Measurements from ENCODE around the gene SYCE3.

Gene SYCE3

DNA sequence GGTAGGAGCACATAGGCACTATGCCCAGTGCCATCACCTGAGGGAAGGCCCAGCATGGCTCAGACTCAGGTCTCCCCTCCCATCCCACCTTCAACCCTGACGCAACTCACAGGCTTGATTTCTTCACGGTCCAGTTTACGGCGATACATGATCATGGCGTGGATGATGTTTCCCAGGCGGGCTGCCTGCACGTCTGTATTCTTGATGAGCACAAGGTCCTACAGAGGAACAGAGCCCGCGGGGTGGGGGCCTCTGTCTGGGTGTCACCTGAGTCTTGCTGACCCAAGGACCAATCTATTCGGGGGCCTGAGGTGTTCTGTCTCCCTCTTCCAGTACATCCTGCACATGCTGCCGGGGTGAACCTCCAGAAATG lies 11.7 kb upstream of the SYCE3 start:
- no peak for DNase-seq

DNA sequence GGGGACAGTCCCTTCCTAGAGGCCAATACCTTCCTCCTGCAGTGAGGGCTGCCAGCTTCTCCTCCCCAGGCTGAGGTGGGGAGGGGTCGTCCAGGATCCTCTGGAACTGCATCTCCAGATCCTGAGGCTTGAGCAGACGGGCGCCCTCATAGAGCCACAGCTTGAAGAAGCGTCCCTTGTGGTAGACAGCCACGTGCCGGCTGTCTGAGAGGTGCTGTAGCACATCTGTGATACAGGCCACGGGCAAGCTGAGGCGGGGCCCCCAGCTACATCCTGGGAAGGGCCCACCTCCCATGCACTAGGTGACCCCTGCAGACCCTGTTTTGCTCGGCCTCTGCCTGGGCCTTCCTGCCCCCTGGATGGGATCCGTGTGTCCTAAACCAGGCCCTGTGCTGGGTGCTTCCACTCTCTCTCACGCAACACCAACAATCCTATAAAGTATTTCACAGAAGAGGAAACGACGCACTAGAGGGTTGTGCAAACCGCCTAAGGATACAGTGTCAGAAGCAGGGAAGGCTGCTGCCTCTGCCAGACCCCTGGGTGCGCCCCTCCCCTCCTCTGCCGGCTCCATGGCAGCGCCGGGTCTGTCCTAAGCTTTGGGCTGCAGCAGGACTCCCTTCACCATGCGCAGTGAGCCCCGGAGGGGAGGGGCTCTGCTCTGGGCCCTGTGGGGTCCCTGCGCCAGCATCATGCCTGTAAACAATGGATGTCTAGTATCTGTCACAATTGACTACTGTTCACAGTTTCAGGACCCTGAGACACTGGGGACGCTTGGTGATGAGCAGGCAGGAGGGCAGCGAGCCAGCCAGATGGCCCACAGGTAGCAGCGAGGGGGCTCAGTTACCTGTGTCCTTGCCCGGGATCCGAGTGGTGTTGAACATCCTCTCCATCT lies 11.0 kb upstream of the SYCE3 start:
- no peak for DNase-seq

DNA sequence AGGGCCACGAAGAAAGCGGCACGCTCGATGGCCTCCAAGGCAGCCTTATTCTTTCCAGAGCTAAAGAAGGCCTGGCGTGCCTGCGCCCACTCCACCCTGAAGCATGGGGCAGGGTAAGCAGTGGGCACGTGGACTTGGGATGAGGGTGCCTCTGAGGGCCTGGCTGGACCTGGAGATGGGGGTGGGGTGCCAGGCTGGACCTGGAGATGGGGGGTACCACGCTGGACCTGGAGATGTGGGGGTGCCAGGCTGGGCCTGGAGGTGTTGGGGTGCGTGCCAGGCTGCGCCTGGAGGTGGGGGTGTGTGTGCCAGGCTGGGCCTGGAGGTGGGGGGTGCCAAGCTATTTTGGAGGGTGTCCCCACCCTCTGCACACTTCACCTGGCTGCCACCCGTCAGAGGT lies 10.2 kb upstream of the SYCE3 start:
- DNase-seq, result no peak

DNA sequence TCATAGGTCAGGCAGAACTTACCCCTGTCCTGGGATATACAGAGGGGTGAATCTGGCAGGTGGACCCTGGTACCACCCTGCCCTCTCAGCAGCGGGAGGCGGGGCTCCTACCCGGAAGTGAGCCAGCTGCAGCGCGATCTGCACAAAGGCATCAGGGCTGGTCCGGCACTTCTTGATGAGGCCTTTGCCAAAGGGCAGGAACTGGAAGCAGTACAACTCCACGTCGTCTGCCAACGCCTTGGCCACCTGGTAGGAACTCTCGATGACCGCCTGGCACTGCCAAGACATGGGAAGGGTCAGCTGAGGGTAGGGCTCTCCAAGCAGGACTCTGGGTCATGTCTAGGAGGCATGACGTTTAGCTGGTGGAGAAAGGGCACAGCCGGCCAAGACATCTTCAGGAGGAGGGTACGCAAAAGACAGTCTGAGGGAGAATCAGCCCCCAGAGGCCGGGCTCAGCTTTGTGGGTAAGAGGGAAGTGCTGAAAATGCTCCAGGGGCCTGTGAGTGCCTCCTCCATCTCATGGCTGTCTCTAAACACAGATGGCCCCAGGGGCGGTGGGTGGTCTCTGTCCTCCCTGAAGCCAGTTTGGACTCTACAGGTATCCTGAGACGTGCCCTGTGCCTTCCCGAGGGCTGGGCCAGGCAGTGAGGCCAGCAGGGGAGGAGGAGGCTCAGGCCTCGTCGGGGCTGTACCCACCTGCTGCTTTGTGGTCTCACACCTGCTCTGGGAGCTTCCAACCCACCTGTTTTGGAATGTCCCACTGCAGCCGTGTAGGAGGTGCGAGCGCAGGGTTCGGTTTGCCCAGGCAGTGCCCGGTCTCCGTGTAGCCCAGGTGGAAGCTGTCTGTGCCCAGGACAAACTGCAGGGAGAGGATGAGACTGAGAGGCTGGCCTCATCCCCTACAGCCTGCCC lies 8.8 kb upstream of the SYCE3 start:
- no peak for DNase-seq

DNA sequence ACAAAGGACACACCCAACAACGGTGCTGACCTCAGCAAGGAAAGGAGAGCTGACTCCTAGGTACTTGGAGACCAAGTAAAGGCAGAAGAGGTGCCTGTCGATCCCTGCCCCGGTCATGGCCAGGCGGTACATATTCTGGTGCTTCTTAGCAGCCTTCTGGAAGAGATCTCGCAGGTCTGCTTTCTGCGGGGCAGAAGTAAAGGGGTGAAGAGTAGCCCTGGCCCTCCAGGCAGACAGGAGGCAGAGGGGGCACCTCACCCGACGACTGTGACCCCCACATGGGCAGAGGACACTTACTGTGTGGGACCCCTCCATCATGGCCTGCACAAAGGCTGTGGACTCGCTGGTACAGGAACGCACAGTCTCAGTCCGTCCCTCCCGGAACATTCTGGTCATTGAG lies 8.1 kb upstream of the SYCE3 start:
- no peak for DNase-seq

DNA sequence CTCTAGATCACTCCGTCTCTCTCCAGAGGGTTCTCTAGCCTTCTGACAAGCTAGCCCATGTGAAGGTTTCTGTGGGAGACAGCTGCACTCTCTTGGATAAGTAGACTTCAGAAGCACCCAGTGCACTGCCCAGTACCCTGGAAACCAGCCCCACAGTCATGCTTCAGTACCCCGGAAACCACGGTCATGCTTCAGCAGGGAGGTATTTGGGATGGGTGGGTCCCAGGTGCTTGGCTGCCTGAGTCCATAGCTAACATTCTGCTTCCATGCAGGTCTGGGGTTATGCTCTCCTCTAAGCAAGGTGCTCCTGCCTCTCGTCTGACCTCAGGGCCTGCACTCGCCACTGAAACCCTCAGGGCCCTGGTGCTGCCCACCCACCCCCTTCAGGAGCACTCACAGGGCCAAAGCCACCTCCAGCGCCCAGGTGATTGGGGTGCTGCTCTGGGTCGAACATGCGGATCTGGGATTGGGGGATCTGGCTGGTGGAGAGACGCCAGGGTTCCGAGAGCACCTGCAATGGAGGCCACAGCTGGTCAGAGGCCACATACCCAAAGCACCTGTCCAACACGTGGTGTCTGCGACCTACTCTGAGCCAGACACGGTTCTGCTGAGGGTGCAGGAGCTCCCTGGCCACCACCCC lies 7.3 kb upstream of the SYCE3 start:
- DNase-seq, result no peak

DNA sequence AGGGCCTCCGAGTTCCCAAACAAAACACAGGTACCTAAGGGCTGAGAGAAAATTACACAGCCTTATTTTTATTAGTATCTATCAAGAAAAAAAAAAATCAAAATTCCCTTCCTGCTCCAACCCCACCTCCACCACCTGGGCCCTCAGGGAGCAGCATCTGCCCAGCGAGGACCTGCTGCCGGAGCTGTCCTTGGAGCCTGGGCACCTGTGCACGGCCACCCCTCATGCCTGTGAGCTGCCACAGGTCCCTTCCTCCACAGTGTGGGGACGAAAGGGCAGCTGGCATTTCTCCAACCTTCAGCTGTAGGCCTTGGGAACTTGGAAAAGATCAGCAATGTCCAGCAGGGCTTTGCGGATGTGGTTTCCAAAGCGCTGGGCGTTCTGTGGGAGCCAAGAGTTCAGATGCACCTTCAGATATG lies 6.3 kb upstream of the SYCE3 start:
- DNase-seq, result no peak

DNA sequence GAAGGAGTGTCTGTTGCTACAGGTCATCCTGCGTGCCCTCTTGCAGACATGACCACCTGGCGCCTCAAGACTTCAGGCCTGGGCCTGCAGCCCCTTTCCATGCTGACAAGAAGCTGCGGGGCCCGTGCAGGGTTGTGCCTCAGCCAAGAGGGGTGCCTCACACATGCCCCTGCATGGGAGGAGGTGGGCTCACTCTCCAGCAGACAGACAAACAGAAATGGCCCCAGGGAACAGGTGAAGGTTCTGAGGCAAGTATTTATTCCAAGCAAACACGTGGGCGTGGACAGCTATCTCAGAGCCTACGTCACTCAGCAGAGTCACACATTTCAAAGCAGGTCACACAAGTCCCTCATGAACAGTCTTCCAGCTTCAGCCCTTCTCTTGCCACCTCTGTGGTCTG lies 5.9 kb upstream of the SYCE3 start:
- no peak for DNase-seq

DNA sequence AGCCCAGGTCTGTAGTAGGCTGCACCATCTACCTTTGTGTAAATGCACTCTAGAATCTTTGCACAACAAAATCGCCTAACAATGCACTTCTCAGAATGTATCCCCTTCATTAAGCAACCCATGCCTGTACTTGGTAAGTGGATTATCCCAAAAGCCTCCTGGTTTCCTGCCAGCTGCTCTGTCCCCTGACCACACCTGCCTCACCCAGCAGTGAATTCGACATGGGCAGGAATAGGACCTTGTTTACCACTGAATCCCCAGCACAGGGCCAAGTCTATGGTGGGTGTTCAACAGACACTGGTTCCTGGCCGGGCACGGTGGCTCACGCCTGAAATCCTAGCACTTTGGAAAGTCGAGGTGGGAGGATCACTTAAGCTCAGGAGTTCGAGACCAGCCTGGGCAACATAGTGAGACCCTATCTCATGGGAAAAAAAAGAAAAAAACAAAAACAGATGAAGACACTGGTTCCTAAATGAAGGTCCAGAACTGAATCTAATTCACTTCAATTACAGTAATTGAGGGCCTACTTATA lies 5.1 kb upstream of the SYCE3 start:
- DNase-seq, result no peak

DNA sequence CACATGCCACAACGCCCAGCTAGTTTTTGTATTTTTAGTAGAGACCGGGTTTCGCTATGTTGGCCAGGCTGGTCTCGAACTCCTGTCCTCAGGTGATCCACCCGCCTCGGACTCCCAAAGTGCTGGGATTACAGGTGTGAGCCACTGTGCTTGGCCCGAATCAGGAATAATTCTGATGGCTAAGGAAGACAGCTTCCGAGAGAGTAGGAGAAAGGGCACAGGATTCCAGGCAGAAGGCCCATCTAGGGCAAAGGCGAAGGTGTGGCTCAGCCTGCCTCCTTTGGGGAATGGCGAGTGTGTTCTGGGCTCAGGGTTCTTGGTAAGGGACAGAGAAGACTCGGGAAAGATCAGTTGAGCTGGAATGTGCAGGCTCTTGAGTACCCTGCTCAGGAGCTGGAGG lies 1.6 kb upstream of the SYCE3 start:
- no peak for DNase-seq

DNA sequence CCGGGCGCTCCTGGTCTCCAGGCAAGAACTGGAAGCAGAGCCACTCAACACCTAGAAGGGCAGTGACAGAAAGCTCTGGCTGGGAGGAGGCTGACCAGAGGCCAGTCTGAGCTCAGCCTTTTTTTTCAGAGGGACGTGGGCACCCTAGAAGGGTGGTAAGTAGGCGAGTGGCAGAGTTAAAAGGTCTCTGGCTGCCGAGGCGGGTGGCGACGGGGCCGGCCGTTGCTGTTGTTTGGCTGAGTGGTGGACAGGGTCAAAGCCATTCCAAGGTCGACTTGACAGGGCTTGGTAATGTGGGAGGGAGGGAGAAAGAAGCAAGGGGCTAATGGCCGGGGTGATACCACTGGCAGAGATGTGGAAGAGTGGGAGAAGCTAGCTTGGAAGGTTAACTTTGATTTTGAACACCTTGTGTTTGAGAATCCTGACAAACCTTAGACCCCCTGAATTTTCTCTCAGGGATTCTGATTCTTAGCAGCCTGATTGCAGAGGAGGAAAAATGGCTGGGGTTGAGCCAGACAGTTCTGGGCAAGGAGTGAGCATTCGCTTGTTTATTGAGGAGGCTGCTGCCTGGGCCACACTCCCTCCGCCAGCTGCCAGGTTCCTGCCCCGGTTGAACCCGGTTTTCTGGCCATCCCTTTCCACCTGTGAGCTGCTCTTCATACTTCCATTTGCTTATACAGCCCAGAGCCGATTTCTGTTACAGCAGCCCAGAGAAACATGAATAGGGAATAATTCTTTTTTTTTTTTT lies 868 bp upstream of the SYCE3 start:
- no peak for DNase-seq

DNA sequence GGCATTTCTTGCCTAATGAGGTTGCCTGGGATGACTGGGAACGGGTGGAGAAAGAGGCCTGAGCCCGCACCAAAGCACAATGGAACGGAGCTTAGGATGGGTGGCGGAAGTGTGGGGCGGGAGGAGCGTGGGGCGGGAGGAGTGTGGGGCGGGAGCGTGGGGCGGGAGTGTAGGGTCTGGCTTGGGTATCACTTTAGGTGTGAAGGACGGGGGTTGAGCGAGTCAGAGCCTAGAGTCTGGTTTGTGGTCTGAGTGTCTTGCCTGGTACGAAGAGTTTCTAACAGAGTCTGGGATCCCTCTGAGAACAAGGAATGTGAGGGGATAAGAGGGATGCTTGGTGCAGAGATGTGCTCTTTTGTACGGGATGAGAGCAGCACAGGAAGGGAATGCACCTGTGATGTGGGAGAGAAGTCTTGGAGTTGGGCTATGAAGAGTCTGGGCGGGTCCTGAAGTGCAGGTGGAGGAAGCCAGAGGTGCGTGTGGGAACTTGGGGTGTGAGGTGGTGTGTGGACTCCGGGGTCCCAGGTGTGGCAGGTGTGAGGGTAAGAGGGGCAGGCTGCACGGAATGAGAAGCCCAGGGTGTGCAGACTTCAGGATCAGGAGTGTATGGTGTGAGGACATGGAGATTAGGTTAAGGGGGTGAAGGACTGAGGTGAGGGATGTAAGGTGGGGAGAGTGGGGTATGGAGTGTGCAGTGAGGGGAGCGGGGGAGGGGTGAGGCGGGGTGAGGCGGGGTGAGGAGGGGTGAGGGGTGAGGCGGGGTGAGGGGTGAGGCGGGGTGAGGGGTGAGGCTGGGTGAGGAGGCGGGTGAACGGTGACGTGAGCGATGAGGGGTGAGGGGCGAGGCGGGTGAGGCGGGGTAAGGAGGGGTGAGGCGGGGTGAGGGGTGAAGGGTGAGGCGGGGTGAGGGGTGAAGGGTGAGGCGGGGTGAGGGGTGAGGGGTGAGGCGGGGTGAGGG lies 1.0 kb downstream of the SYCE3 start:
- no peak for DNase-seq

DNA sequence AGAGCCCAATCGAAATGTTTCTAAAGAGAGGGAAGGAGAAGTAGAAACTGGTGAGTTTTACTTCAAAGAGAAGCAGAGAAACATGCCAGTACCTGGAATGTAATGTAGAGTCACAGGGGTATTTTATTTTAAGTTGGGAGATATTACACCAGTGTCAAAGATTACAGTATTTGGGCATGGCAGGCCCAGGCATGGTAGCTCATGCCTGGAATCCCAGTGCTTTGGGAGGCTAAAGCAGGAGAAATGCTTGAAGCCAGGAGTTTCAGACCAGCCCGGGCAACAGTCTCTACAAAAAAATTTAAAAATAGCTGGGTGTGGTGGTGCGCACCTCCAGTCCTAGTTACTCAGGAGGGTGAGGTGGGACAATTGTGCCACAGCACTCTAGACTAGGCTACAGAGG lies 2.7 kb downstream of the SYCE3 start:
- no peak for DNase-seq

DNA sequence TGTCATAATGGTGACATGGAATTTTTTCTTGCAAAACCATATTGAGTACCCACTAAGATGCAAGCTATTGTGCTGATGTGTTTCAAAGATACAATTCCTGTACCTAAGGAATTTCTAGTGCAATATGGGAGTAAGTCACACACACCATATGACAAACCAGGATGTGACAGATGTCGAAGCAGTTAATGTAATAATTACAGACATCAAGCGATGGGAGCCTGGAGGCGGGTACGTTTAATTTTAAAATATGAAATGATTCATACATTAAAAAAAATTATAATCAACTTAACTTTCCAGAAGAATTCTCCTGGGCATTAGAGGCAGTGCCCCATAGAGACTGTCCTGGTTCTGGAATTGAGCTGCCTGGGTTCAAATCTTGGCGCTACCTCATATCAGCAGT lies 6.0 kb downstream of the SYCE3 start:
- DNase-seq, result no peak

DNA sequence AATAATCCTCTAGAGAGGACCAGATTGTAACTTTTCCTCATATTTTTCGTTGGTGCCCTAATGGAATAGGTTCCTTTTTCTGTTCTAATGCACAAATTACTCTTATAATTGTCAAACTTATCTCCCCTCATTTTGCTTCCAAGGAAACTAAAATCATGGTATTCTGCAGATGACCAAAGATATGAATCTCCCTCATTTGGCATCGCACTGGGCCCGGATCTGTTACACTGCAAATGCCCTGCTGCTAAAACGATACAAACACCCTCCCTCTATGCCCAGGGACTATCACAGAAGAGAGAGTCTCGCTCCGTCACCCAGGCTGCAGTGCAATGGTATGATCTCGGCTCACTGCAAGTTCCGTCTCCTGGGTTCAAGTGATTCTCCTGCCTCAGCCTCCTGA lies 9.4 kb downstream of the SYCE3 start:
- no peak for DNase-seq

DNA sequence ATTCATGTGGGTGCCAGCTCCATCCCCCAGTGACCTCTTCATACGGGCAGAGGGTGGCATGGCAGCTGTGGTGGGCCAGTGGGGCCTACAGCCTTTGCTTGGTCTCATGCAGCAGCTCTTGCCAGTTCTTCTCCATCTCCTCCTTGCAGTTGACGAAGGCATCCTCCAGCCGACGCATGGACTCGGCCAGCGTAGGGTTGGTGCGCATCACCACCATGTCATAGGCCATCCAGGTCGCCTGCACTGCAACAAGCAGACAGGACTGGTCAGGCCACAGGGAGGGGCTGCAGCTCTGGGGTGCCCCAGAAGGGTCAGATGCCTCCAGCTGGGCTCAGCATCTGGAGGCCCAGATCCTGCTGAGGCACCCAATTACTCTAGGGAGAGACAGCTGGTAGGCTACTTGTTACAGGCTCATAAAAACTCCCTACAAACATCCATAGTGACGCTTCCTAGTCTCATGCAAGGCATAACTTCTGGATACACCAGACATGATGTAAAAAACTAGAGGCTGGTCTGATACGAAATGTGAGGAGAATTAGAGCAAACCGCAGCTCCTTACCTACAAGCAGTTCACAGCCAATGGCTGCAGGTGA lies 11.5 kb downstream of the SYCE3 start:
- DNase-seq, result no peak

DNA sequence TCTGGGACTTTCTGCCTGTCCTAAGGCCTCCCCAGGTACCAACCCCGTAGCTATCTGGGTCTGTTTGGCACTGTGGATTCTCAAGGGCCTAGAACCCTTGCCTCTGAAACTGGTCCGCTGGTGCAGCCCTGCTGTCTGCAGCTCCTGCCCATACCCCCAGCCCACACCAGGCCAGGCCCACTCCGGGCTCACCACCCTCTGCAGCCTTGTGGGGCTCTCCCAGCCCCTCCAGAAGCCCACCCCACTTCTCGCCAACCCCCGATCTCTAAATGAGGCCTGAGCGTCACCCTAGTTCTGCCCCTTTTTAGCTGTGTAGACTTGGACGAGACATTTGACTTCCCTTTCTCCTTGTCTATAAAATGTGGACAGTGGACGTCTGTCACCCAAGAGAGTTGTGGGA lies 12.3 kb downstream of the SYCE3 start:
- no peak for DNase-seq

DNA sequence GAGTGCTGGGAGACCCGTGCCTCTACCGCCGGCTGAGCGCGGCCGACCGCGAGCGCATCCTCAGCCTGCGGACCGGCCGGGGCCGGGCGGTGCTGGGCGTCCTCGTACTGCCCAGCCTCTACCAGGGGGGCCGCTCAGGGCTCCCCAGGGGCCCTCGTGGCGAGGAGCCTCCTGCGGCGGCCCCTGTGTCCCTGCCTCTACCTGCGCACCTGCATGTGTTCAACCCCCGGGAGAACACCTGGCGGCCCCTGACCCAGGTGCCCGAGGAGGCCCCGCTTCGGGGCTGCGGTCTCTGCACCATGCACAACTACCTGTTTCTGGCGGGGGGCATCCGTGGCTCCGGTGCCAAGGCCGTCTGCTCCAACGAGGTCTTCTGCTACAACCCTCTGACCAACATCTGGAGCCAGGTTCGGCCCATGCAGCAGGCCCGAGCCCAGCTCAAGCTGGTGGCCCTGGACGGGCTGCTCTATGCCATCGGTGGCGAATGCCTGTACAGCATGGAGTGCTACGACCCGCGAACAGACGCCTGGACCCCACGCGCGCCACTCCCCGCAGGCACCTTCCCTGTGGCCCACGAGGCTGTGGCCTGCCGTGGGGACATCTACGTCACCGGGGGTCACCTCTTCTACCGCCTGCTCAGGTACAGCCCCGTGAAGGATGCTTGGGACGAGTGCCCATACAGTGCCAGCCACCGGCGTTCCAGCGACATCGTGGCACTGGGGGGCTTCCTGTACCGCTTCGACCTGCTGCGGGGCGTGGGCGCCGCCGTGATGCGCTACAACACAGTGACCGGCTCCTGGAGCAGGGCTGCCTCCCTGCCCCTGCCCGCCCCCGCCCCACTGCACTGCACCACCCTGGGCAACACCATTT lies 13.6 kb downstream of the SYCE3 start:
- DNase-seq, result no peak

DNA sequence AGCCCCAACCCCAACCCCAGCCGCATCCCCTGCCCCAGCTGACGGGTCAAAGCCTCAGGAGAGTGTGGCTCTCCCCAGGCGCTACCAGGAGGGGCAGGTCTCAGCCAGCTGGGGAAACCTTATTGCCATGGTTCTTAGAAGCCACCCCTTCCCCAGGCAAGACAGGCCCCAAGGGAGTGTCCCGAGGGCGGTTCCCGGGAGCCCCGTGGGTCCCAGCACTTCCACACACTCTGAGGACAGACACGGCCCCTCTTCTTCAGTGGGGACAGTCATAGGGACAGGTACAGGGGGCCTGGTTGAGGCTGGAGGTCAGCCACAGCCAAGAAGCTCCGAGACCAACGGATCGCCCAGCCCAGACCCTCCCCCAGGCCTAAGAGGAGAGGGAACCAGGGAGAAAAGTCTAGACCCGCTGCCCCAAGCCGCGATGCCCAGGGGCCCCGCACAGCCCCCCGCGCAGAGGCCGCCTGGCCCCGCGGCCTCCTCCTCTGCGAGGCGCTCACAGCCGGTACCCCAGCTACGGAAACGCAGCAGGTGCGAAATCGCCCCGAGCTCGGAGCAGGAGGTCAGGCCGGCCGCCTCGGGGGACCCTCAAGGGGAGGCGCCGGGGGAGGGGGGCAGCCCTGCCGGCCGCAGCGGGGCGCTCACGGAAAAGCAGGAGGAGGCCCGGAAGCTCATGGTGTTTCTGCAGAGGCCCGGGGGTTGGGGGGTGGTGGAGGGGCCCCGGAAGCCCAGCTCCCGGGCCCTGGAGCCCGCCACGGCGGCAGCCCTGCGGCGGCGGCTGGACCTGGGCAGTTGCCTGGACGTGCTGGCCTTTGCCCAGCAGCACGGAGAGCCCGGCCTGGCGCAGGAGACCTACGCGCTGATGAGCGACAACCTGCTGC lies 14.4 kb downstream of the SYCE3 start:
- peak; percentile 54 for DNase-seq

Data from activated CD4-positive, alpha-beta T cell treated with anti-CD3 and anti-CD28 coated beads, Interleukin-2, amount 50 U/mL, for 1 hour (primary cell).